HPDE6-E6E7 (cell line): Measurements from ENCODE around the gene CNTNAP4.

Source experiments
- DNase-seq: peaks from one replicate; pipeline ENCODE4 v3.0.0; 2011; ENCODE audit warnings: missing footprints; ENCODE audit errors: extremely low spot score

The CNTNAP4 gene

DNA sequence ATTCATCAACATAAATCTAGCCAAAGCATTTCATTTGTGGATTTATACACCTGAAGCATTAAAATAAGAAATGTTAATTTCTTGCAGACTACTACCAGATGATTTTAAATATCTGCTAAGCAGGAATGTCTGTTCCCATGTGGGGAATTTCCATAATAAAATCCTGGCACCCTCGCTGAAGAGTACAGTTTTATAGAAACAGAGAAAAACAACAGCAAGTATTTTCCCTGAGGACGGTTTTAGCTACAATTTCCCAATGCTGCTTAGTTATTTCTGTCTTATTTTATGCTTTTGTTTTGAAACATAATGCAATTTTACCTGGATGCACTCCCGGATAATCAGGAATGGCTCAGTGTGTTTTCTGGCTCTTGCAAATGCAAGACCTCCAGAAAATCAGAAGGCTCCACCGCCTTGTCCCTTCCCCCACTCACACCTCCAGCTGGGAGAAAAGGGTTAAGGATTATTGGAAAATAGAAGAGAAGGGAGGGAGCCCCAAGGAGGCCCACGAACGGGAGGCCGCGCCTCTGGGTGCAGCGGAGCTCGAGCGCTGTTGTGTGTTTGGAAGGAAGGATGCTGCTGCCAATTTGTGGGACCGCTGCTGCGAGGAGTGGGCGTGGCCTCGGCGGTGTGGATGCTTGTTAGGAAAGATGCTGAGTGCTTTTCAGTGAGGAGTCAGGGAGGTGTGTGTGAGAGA is at the start of gene CNTNAP4:
TSS of gene CNTNAP4 (plus strand) at position 657 of the 694 bp plus-strand sequence. CDS start 262 bp downstream, outside the sequence.
- no peak for DNase-seq

DNA sequence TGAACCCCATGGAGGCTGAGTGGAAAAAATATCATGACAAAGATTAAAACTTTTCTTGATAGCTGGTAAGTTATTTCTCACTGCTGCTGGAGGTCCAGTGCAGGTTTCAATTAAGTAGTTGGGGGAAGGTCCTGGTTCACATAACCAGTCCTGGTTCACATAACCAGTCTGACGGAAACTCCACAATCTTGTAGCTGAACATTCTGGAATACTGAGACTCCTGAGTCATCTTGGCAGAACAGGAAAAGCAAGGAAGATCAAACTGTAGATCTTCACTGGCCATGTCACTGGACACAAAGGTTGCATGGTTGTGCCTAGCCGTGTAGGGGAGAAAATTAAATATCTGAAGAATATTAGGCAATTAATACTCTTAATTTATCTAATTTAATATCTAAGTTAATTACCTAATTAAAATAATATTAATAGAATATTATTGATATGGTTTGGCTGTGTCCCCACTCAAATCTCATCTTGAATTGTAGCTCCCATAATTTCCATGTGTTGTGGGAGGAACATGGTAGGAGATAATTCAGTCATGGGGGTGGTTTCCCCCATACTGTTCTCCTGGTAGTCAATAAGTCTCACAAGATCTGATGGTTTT is 48.6 kb upstream of the CNTNAP4 start:
- DNase-seq: no peak

DNA sequence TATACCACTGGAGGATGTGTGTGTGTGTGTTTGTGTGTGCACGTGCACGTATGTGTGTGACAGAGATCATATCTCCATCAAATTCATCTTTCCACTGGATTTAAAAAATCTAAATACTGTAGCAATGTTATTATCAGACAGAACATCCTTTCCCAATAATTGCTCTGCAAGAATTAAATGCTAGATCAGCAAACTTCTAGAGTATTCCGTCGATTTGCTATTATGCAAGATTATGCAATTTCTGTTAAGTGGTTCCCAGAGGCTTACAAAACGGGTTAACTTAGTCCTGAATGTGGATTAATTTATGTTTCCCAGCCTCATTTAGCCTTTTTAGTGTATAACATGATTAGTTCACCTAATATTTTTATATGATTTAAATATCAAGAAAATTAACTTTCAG is 44.5 kb upstream of the CNTNAP4 start:
- DNase-seq: no peak

DNA sequence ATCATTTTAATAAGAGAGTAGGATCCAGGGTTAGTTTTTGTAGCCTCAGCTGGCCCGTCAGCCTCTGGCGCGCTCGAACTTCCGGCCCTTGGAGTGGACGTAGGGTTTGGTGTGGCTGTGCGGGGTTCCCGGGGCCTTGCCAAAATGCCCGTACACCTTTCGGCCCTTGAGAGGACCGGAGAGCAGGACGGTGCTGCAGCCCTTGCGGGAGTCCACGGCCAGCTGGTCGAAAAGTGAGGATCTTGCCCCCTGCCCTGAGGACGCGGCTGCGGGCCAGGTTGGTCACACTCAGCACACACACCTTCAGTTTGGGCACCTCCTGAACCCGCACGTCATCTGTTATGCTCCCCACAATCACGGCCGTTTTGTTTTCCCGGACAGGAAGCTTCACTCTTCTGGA is 42.2 kb upstream of the CNTNAP4 start:
- no peak for DNase-seq

DNA sequence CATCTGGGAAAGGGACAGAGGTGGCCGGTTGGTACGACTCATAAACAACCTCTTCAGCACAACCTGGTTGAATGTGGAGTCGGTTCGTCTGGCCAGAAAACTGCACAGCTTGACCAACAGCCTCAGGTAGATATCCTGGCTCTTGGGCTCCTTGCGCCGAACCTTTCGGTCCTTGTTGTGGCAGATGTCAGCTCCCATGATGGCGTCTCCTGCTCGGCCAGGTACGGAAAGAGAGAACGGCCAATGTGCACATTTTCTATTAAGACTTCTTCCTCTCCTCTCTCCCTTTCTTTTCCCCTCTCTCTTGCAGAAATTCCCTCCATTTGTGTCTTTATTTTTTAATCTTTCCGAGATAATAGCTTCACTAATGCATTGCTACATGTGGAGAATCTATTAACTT is 41.8 kb upstream of the CNTNAP4 start:
- DNase-seq: no peak

DNA sequence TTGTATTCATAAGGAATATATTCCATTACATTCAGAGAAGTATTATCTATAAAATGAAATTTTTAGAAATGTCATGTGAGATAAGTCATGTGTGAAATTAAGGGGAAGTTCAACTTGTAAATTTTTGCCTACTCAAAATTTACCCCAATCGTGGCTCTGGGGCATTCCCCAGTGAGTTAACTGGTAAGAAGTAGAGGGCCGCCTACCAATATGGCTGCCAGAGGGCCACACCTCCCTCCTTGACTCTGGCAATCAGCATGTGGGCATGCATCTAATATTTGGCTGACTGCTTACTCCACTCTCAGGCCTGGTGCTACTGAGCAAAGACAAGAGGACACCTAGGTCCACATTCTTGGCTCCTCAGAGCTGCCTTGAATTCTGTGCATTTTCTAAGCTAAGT is 39.7 kb upstream of the CNTNAP4 start:
- DNase-seq: no peak

DNA sequence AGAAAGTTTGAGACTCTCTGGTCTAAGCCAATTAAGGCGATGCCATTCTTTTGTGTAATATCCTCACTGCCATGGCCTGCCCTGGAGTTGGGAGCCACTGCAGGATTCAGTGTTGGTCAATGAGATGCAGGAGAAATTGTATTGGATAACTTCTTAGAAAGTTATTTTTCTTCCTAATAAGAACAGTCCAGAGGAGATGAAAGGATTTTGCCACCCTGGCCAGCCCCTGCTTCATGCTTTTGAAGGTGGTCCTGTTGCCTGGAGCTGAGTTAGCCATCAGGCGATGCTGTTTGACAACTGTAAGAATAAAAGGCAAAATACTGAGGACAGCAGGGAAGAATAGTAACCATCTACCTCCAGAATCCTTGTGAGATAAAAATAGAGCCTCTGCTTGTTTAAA is 35.4 kb upstream of the CNTNAP4 start:
- DNase-seq: no peak

DNA sequence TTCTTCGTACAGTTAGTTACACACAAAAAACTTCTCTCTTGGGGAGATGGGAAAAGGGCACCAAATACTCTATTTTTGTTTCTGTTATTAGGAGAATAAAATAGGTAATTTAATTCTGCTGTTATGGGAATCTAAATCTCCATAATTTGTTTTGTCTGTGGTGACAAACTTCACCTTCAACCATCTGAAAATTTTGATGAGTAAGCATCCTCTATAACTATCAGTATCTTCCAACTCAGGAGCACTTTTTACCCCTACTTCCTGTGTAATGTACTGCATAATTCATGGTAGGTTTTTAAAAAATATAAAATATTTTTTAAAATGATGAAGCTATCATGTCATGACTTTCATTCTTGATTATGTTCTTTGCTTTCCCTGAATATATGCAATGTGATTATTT is 33.6 kb upstream of the CNTNAP4 start:
- DNase-seq: no peak

DNA sequence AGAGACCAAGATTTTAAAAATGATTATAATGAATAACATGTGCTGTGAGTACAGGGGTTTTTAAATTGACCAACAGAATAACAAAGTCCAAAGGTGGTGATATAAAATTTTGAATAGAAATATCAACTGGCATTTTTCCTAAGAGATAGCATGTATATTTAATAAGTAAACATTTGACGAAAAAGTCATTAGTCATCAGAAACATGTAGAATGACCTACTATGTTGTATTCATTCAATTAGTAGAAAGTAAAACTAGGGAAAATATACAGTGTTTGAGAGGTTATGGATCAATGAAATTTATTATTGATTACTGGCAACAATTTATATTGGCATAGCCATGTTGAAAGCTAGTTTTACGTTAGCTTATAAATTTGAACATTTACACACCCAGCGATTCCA is 30.6 kb upstream of the CNTNAP4 start:
- DNase-seq: no peak

DNA sequence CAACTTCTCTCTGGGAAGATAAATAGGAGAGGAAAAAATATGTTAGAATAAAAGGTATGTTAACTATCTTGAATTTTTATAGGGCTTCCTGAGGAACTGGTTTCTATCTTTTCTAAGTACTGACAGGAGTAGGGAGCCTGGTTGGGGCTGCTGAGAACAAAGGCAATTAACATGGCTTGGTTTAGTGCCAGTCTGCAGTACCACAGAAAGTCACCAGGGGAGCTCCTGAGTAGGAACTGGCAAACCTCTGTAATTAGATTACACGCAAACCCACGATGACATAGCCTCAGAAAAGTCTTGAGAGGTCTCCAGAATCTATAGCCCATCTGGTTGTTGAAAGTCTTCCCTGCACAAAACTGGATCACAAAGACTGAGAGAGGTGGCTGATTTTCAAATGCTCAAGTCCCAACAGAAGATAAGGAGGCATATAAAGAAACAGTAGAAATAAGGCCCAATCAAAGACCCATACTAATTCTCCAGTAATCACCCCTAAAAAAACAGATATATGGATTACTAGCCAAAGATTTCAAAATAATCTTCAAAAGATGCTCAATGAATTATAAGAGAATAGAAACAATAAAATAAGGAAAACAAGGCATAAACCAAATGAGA is 11.7 kb upstream of the CNTNAP4 start:
- DNase-seq: no peak

DNA sequence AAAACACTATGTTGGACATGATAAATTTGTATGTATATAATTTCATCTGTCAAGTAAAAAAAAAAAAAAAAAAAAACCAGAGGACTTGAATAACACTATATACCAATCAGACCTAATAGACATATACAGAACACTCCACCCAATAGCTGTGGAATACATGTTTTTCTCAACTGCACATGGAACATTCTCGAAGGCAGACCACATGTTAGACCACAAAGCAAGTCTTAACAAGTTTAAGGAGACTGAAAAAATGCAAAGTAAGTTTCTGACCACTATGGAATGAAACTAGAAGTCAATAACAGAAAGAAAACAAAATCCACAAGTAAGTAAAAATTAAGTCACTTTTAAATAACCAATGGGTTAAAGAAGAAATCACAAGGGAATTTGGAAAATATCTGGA is 8.4 kb upstream of the CNTNAP4 start:
- DNase-seq: no peak

DNA sequence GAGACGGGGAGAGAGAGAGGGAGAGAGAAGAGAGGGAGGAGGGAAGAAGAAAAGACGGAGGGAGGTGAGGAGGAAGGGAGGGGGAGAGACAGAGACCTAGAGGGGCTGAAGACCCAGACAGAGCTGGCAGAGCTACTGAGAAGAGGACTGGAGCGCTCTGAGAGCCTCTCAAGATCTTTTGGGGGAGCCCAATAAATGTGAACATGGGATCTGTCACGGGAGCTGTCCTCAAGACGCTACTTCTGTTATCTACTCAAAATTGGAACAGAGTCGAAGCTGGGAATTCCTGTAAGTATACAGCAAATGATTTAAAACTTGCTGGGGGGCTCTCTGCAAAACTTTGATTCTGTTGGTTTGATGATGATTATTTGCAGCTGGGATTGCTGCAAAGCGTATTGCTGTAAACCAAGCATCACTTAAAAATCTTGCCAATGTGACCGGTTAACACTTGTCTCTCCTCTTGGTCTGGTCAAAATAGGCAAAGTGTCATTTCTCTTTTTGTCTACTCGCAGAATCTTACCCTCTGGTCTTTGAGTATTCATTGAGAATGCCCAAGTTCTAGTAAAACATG is 344 bp downstream of the CNTNAP4 start:
- DNase-seq: no peak

DNA sequence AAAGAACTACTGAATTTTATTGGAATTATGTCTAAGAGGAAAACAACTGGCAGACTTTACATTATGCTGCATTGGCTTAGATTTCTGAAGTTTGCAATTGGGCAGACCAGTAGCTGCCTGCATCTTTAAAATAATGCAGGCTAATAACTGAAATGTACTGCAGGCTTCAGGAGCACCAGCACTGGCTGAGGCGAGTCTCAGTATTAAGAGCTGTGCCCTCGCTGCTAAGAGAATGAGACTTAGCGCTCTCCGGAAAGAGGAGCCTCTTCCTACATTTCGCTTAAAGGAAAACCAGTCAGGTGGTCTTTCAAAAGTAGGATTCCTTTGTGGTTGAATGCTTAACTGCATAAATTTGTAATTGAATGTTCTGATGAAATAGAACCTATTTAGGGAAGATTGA is 885 bp downstream of the CNTNAP4 start:
- no peak for DNase-seq

DNA sequence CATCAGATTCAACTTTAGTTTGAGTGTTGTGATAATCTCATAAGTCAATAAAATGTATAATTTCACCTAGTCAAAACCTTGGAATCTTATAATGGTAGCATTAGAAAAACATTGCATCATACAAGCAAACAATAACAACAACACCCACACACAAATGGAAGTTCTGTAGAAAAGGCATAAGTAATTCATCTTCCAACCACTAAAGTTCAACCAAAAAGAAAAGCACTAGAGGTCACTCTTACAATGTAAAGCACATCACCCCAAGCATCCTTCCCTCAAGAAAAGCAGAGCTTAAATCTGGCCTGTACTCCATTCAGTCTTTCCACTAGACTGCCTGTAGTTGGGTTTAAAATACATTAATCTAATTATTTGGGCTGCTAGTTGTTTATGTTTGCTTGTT is 1.8 kb downstream of the CNTNAP4 start:
- peak; percentile 4 for DNase-seq

DNA sequence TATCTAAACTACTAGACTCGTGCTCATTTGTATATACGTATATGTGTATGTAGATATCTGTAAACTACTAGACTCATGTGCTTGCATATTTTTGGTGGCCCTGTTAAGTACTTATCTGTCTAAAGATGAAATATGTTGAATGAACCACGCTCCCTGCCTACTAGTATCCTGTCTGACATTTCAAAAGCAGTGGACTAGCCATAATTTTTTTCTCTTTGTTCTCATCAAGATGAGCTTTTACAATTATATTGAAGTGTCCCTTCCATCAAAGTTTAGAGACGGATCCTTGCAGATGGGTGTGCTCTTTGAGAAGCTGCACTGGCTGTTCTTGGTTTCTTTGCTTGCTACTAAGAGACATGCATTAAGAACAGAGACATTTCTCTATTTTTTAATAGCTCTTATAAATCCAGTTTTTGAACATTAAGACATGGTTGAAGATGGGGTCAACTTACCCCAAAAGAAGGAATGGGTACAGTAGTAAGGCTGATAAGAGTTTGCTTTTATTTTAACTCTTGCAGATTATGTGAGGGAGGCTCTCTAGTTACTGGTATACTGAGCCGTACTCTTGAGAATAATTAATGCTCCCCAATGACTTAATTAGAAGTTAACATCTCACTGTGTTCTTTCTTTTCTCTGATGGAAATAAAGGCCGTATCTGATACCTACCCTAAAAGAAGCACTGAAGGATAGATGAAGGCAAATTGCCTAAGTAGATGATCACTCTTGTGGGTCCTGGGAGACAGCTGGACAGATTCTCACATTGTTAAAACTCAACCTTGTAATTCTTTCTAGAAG is 3.4 kb downstream of the CNTNAP4 start:
- no peak for DNase-seq

DNA sequence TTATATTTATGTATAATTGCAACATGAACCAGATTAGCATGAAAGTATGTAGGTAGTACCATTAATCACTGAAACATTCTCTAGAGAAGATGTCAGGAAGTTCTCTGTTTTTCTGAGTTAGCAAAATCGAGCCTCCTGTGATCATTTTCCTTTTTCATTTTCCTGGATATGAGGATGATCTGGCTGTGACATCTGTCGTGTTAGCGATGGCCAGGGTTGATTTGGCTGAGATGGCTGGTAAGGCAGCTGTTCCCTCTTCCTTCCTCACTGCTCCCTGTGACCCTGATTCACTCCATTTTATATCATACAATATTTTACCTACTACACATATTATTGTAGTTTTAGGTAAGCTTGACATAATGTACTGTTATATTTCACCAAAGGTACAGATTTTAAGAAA is 10.3 kb downstream of the CNTNAP4 start:
- DNase-seq: no peak

DNA sequence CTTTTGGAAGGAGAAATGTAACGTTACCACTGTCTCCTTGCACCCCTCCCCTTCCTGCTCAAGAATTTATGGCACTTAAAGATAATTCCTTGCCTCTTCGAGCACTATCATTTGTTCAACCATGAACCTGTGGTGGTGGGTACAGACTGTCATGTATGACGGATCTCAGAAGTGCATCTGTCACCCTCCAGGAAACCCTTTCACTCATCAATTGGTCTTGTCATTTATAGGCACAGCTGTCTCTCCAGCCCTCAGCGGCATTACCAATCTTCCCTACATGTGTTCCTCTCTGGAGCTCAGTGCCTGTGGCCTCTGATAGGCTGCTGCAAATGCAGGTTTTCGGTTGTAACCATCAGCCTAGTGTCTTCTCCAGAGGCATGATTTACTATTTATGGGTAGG is 15.0 kb downstream of the CNTNAP4 start:
- DNase-seq: no peak

DNA sequence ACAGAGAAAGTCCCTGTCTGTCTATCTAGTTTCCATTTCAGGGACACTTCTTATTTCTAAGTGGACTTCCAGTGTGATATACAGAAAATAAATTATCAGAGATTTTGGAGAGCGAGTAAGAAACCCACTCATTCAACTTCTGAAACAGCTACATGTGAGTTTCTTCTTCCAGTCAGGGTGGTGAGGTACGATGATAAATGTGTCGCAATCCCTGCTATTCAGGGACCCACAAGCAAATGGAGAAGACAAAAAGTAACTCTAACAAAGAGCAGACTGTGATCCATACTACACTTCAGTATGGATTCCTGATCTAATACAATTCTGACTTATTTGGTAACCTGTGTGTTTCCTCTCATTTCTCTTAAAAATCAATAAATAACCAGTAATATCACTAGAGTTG is 16.8 kb downstream of the CNTNAP4 start:
- no peak for DNase-seq

DNA sequence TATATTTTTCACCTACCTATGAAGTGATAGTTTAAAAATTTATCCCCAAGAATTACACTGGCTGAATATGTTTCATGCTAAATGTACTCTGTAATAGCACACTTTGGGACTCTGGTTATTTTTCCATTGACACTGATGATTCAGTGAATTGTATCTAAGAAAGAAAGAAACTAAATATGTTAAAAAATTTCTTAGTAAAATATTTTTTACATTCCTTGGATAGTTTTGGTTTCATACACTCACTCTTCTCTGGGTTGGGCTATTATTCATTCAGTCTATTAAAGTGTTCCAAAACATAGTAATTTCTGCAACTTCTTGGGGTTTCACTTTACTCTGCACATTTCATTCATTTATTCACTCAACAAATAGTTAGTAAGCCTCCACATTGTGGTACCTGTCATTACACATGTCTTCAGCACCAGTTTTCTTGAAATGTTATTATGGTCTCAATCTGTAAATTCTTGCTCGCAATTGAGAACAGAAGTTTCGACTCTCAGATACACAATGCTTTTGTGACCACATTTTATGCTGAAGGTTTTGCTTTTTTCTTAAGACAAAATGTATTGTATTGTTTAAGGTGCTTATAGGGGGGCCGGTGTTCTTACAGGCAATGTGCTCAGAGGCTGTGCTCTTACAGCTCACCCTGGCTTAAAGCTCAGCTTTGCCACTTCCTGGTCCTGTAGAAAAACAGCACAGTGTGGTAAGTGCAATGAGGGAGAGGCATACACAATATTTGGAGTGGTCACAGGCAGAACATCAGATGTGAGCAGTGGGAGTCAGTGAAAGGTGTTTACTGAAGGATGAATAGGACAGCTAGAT is 17.4 kb downstream of the CNTNAP4 start:
- no peak for DNase-seq

DNA sequence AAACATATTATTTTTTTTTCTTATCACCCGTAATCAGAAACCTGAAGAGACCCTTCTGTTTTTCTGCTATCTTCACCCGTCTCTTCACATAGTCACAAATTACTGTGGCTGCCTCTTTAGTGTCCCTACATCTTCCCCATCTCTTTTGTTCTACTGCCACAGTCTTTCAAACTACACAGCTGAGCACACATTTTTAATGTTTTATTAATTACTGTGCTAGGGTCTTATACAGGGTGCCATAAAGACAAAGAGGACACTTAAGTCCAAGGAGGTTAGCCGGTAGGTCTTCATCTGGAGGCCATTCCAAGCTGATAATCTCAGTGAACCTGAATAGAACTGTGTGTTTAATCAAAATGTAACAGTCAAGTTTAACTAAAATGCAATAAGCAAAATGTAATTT is 20.7 kb downstream of the CNTNAP4 start:
- DNase-seq: no peak

DNA sequence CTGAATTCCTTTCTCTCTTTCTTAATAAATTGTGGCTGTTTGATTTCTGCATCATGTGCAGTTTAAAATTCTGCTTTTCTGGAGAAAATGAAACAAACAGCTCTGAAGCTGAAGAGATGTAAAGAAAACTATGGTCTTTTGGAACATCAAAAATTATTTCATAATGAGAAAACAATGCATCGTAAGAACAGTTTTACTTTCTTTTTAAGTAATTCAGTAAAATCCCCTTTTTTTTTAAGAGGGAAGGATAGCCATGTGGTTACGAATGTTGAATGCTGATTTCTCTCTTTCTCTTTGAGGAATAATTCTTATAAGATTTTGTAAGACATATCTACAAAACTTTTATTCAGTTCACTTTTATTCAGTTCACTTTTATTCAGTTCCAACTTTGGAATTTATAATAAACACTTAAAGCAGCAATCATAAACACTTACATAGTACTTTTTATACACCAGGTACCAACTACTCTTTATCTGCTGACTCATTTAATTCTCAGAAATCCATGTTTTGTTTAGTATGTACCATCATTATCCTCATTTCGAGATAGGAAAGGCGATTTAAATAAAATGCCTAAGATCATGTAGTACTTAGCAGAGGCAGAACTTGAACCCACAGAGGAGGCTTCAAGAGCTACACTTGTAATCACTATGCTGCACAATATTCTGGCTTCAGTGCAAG is 26.6 kb downstream of the CNTNAP4 start:
- DNase-seq: no peak
